HepG2 (cell line): ENCODE results near the gene ULK4. TPM values are rescaled to one million over a fixed set of nuclear protein-coding genes. Genes with fewer than 3 reads are reported as not detected.
A peak's percentile ranks its signal among the peaks of the same experiment; 100 is the strongest.

Experiments
- ARID4A ChIP-seq: sonication (generic); formaldehyde crosslinking; IDR thresholded peaks from 2 replicates; pipeline ENCODE4 v1.5.0; 2020; ENCODE audit warnings: mild to moderate bottlenecking, missing genetic modification reagents, borderline replicate concordance
- ARNTL ChIP-seq: sonication (generic); formaldehyde crosslinking; IDR thresholded peaks from 2 replicates; pipeline ENCODE4 v1.4.0; 2020; ENCODE audit warnings: mild to moderate bottlenecking, missing genetic modification reagents
- CREM ChIP-seq, 2 experiments: sonication (generic) in 1 of 2; formaldehyde crosslinking in 1 of 2; IDR thresholded peaks; 2 replicates each; pipeline versions ENCODE4 v1.4.0 to v1.6.1; 2016 to 2020; ENCODE audit warnings: antibody characterized with exemption in 1 of 2, mild to moderate bottlenecking in 1 of 2, missing genetic modification reagents in 1 of 2
- DPF2 ChIP-seq: sonication (generic); formaldehyde crosslinking; IDR thresholded peaks from 2 replicates; pipeline ENCODE4 v1.4.0; 2020; ENCODE audit warnings: mild to moderate bottlenecking, low read depth, missing genetic modification reagents, borderline replicate concordance
- GATAD2A ChIP-seq: IDR thresholded peaks from 2 replicates; pipeline ENCODE4 v1.6.1; 2016
- IRF2 ChIP-seq: IDR thresholded peaks from 2 replicates; pipeline ENCODE4 v1.6.1; 2018; ENCODE audit warnings: missing genetic modification reagents, missing compliant biosample characterization
- KLF15 ChIP-seq: sonication (generic); formaldehyde crosslinking; IDR thresholded peaks from 2 replicates; pipeline ENCODE4 v1.8.1; 2023; ENCODE audit warnings: borderline replicate concordance, mild to moderate bottlenecking, inconsistent platforms, missing genetic modification reagents, mixed read lengths
- MTF2 ChIP-seq: sonication (generic); formaldehyde crosslinking; IDR thresholded peaks from 2 replicates; pipeline ENCODE4 v1.5.0; 2020; ENCODE audit warnings: missing genetic modification reagents, borderline replicate concordance
- MXI1 ChIP-seq: IDR thresholded peaks from 3 replicates; pipeline ENCODE4 v1.6.1; 2012; ENCODE audit warnings: low read depth, low read length, inconsistent platforms, borderline replicate concordance
- NFIC ChIP-seq: IDR thresholded peaks from 2 replicates; pipeline ENCODE4 v1.6.1; 2012; ENCODE audit warnings: mild to moderate bottlenecking, low read length, inconsistent platforms
- NRL ChIP-seq: sonication (generic); formaldehyde crosslinking; IDR thresholded peaks from 2 replicates; pipeline ENCODE4 v1.5.0; 2020; ENCODE audit warnings: missing genetic modification reagents, mild to moderate bottlenecking, moderate library complexity, borderline replicate concordance
- RAD21 ChIP-seq: fragments of 450-650 bp; formaldehyde crosslinking; IDR thresholded peaks from 2 replicates; pipeline ENCODE4 v1.5.0; 2020; ENCODE audit warnings: mild to moderate bottlenecking
- SOX13 ChIP-seq, 3 experiments: fragments of 450-650 bp in 1 of 3; sonication (generic) in 1 of 3; formaldehyde crosslinking in 1 of 3; IDR thresholded peaks in 2 of 3; conservative IDR thresholded peaks in 1 of 3; 2 replicates each; pipeline versions ENCODE4 v1.5.0 to v1.6.1; 2016 to 2020; ENCODE audit warnings: antibody characterized with exemption in 1 of 3, mild to moderate bottlenecking in 1 of 3, missing compliant biosample characterization in 1 of 3, missing genetic modification reagents in 1 of 3, moderate library complexity in 1 of 3
- TBL1XR1 ChIP-seq: fragments of 150-350 bp; IDR thresholded peaks from 2 replicates; pipeline ENCODE4 v1.6.1; 2014; ENCODE audit warnings: borderline replicate concordance, low read length; ENCODE audit not compliant: partially characterized antibody
- TP53 ChIP-seq: sonication (generic); formaldehyde crosslinking; conservative IDR thresholded peaks from 2 replicates; pipeline ENCODE4 v1.4.0; 2020; ENCODE audit warnings: missing genetic modification reagents
- YY1 ChIP-seq: IDR thresholded peaks from 2 replicates; pipeline ENCODE4 v1.6.1; 2011; ENCODE audit warnings: low read length, low read depth, moderate library complexity, mild to moderate bottlenecking; ENCODE audit not compliant: insufficient read depth, insufficient replicate concordance
- ZNF136 ChIP-seq: sonication (generic); formaldehyde crosslinking; IDR thresholded peaks from 2 replicates; pipeline ENCODE4 v1.8.1; 2022; ENCODE audit warnings: low read depth, mild to moderate bottlenecking, moderate library complexity, missing genetic modification reagents
- ZNF253 ChIP-seq: sonication (generic); formaldehyde crosslinking; IDR thresholded peaks from 2 replicates; pipeline ENCODE4 v1.8.0; 2022; ENCODE audit warnings: mild to moderate bottlenecking, missing genetic modification reagents, borderline replicate concordance
- ZNF3 ChIP-seq: IDR thresholded peaks from 2 replicates; pipeline ENCODE4 v1.7.0; 2017; ENCODE audit warnings: inconsistent platforms
- ZNF335 ChIP-seq: sonication (generic); formaldehyde crosslinking; IDR thresholded peaks from 2 replicates; pipeline ENCODE4 v1.4.0; 2020; ENCODE audit warnings: missing genetic modification reagents
- polyA plus RNA-seq, 8 experiments: library from polyadenylated mRNA; depleted of rRNA in 3 of 8; stranded (reverse) in 7 of 8; unstranded in 1 of 8; fragments of >200 nt; fragmentation: Illumina TruSeq in 4 of 8; extraction: Trizol in 4 of 8; gene quantifications; 2 replicates each; pipeline versions ENCODE4 v1.2.1 to v1.2.3, GENCODE V29; 2011 to 2016; ENCODE audit warnings: low read depth in 4 of 8, missing spikeins in 1 of 8, mixed read lengths in 1 of 8; ENCODE audit not compliant: insufficient read depth in 1 of 8
- total RNA-seq, 5 experiments: library from RNA; depleted of rRNA; stranded (reverse); fragments of >200 nt; fragmentation: Illumina TruSeq; extraction: Trizol; gene quantifications; 2 replicates each; pipeline ENCODE4 v1.2.3, GENCODE V29; 2016; ENCODE audit warnings: low read depth in 1 of 5
- TF ChIP-seq, protein P1 (sequence below): sonication (generic); formaldehyde crosslinking; conservative IDR thresholded peaks from 2 replicates; pipeline ENCODE4 v1.4.0; 2020; ENCODE audit warnings: missing genetic modification reagents
- TF ChIP-seq, protein P2 (sequence below): IDR thresholded peaks from 2 replicates; pipeline ENCODE4 v1.6.1; 2016; ENCODE audit warnings: missing compliant biosample characterization, missing genetic modification reagents, borderline replicate concordance
- TF ChIP-seq, protein P3 (sequence below): sonication (generic); formaldehyde crosslinking; IDR thresholded peaks from 2 replicates; pipeline ENCODE4 v1.4.0; 2020; ENCODE audit warnings: missing genetic modification reagents

Gene ULK4
- total and polyA plus RNA-seq, 2 of the 13 experiments (the other 11 are each of a cell fraction or from before 2014, with no cell fraction given), result 6.7 to 11.8 TPM

DNA sequence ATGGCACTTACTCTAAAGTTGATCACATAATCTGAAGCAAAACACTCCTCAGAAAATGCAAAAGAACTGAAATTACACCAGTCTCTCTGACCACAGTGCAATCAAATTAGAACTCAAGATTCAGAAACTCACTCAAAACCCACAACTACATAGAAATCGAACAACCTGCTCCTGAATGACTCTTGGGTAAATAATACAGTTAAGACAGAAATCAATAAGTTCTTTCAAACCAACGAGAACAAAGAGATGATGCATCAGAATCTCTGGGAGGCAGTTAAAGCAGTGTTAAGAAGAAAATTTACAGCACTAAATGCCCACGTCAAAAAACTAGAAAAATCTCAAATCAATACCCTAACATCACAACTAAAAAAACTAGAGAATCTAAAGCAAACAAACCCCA, 535.4 kb downstream of the ULK4 start (continued):
- TF ChIP-seq ARID4A (CRISPR knock-in tag) (no peak), ZNF3 (CRISPR knock-in tag) (no peak), MXI1 (no peak), NFIC (no peak), IRF2 (no peak), ZNF335 (no peak), DPF2 (CRISPR knock-in tag) (no peak), YY1 (no peak), TP53 (CRISPR knock-in tag) (no peak), SOX13 (IDR thresholded peaks at IDR 0.05) (no peak), SOX13 (CRISPR knock-in tag; conservative IDR thresholded peaks at IDR 0.05 in 1 of 2, IDR thresholded peaks at IDR 0.05 in 1 of 2) (peak in 1 of 2 experiments; percentile 70; a peak in 2 of 4 replicates), GATAD2A (CRISPR knock-in tag) (peak; percentile 73), ARNTL (CRISPR knock-in tag) (no peak), NRL (no peak), CREM (IDR thresholded peaks at IDR 0.05) (no peak), CREM (CRISPR knock-in tag; IDR thresholded peaks at IDR 0.05) (no peak), KLF15 (CRISPR knock-in tag) (no peak), ZNF136 (CRISPR knock-in tag) (no peak), TBL1XR1 (no peak), RAD21 (no peak), ZNF253 (no peak), MTF2 (no peak)
- TF ChIP-seq, protein P1, sequence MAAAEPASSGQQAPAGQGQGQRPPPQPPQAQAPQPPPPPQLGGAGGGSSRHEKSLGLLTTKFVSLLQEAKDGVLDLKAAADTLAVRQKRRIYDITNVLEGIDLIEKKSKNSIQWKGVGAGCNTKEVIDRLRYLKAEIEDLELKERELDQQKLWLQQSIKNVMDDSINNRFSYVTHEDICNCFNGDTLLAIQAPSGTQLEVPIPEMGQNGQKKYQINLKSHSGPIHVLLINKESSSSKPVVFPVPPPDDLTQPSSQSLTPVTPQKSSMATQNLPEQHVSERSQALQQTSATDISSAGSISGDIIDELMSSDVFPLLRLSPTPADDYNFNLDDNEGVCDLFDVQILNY, result no peak
- TF ChIP-seq, protein P2, sequence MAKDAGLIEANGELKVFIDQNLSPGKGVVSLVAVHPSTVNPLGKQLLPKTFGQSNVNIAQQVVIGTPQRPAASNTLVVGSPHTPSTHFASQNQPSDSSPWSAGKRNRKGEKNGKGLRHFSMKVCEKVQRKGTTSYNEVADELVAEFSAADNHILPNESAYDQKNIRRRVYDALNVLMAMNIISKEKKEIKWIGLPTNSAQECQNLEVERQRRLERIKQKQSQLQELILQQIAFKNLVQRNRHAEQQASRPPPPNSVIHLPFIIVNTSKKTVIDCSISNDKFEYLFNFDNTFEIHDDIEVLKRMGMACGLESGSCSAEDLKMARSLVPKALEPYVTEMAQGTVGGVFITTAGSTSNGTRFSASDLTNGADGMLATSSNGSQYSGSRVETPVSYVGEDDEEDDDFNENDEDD, result no peak
- TF ChIP-seq, protein P3, sequence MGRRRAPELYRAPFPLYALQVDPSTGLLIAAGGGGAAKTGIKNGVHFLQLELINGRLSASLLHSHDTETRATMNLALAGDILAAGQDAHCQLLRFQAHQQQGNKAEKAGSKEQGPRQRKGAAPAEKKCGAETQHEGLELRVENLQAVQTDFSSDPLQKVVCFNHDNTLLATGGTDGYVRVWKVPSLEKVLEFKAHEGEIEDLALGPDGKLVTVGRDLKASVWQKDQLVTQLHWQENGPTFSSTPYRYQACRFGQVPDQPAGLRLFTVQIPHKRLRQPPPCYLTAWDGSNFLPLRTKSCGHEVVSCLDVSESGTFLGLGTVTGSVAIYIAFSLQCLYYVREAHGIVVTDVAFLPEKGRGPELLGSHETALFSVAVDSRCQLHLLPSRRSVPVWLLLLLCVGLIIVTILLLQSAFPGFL, result no peak
